Astrocyte of the spinal cord (primary cell): ENCODE measurements around the gene RFESD.

Experiments
- DNase-seq: peaks from one replicate; pipeline ENCODE4 v3.0.0; 2011; ENCODE audit warnings: low read depth, low spot score
- H3K4me3 ChIP-seq: 2 replicates; pipeline ENCODE4 v1.5.1; 2011; ENCODE audit warnings: low read depth, mild to moderate bottlenecking, low read length, moderate library complexity
- CTCF ChIP-seq: IDR thresholded peaks from 2 replicates; pipeline ENCODE4 v1.5.1; 2012; ENCODE audit warnings: low read depth, mild to moderate bottlenecking, low read length, inconsistent platforms
- in situ Hi-C: cut with HindIII; loops from 2 replicates; pipeline ENCODE4 v1.10.0; 2017; ENCODE audit warnings: low sequenced_read_pairs

RFESD gene

GRCh38 chr5:95646569-95647431 lies at the start of gene RFESD:
Gene RFESD (plus strand): TSS chr5:95646777. CDS start chr5:95652272, 5,495 bp downstream.
- in situ Hi-C loops, result no loop called here
- TF ChIP-seq CTCF, result peak; percentile 1
- peak; percentile 96 for DNase-seq
- H3K4me3 ChIP-seq, result peak within 1 kb of the TSS; percentile 55

- no peak overlapping the region for H3K4me3 ChIP-seq
- in situ Hi-C loops, result no loop called here
- DNase-seq, result no peak
- TF ChIP-seq CTCF, result no peak
Observed at GRCh38 chr5:95599252-95599651, 47.3 kb upstream of the RFESD start.

GRCh38 chr5:95600557-95600956 lies 46.0 kb upstream of the RFESD start:
- peak; percentile 5 for DNase-seq
- in situ Hi-C loops, result no loop called here
- TF ChIP-seq CTCF, result no peak
- H3K4me3 ChIP-seq, result no peak overlapping the region

GRCh38 chr5:95605786-95606185 lies 40.8 kb upstream of the RFESD start:
- in situ Hi-C loops, result no loop called here
- TF ChIP-seq CTCF, result no peak
- H3K4me3 ChIP-seq, result no peak overlapping the region
- DNase-seq, result no peak

- TF ChIP-seq CTCF, result no peak
- in situ Hi-C loops, result no loop called here
- no peak overlapping the region for H3K4me3 ChIP-seq
- DNase-seq, result no peak
Observed at GRCh38 chr5:95606419-95606818, 40.2 kb upstream of the RFESD start.

- no peak for TF ChIP-seq CTCF
- DNase-seq, result no peak
- no peak overlapping the region for H3K4me3 ChIP-seq
- in situ Hi-C loops, result no loop called here
Observed at GRCh38 chr5:95609711-95610110, 36.9 kb upstream of the RFESD start.
